H9 (cell line): Measurements from ENCODE around the gene OTULINL. TPM values are rescaled to one million over a fixed set of nuclear protein-coding genes. Genes with fewer than 3 reads are reported as not detected.

Source experiments
- DNase-seq: peaks from one replicate; pipeline ENCODE4 v3.0.0-alpha.2; 2017
- H2AFZ ChIP-seq: one replicate; pipeline ENCODE4 v1.6.1; 2013; ENCODE audit warnings: mild to moderate bottlenecking, low read length, control low read depth, moderate library complexity
- H2AK5ac ChIP-seq: 2 replicates; pipeline ENCODE4 v1.6.1; 2013; ENCODE audit warnings: low read length, control low read depth, mixed read lengths; ENCODE audit not compliant: insufficient read length
- H2BK120ac ChIP-seq: one replicate; pipeline ENCODE4 v1.6.1; 2013; ENCODE audit warnings: low read depth, mild to moderate bottlenecking, low read length, control low read depth, inconsistent platforms; ENCODE audit not compliant: poor library complexity, severe bottlenecking
- H2BK12ac ChIP-seq: 2 replicates; pipeline ENCODE4 v1.6.1; 2013; ENCODE audit warnings: low read length, control low read depth, mixed read lengths, low read depth; ENCODE audit not compliant: insufficient read length
- H2BK15ac ChIP-seq: 2 replicates; pipeline ENCODE4 v1.6.1; 2013; ENCODE audit warnings: low read depth, low read length, control low read depth
- H2BK20ac ChIP-seq: one replicate; pipeline ENCODE4 v1.6.1; 2013; ENCODE audit warnings: low read depth, mild to moderate bottlenecking, low read length, control low read depth, inconsistent platforms; ENCODE audit not compliant: poor library complexity, severe bottlenecking
- H2BK5ac ChIP-seq: 2 replicates; pipeline ENCODE4 v1.6.1; 2013; ENCODE audit warnings: low read length, control low read depth, mixed read lengths; ENCODE audit not compliant: insufficient read length
- H3K14ac ChIP-seq: 2 replicates; pipeline ENCODE4 v1.6.1; 2013; ENCODE audit warnings: low read length, control low read depth; ENCODE audit not compliant: insufficient read depth
- H3K18ac ChIP-seq: 2 replicates; pipeline ENCODE4 v1.6.1; 2013; ENCODE audit warnings: low read depth, mild to moderate bottlenecking, mixed read lengths, low read length, control low read depth; ENCODE audit not compliant: insufficient read length
- H3K23ac ChIP-seq: 2 replicates; pipeline ENCODE4 v1.6.1; 2013; ENCODE audit warnings: low read length, control low read depth, mixed read lengths, low read depth; ENCODE audit not compliant: insufficient read length
- H3K23me2 ChIP-seq: 2 replicates; pipeline ENCODE4 v1.6.1; 2013; ENCODE audit warnings: low read depth, mild to moderate bottlenecking, mixed read lengths, low read length, control low read depth; ENCODE audit not compliant: insufficient read length, poor library complexity, severe bottlenecking
- H3K27ac ChIP-seq: 2 replicates; pipeline ENCODE4 v1.5.1; 2013; ENCODE audit warnings: low read length, control low read depth, mixed read lengths, low read depth; ENCODE audit not compliant: insufficient read length
- H3K27me3 ChIP-seq: 2 replicates; pipeline ENCODE4 v1.6.1; 2013; ENCODE audit warnings: low read length, control low read depth, inconsistent platforms; ENCODE audit not compliant: insufficient read depth
- H3K4ac ChIP-seq: 2 replicates; pipeline ENCODE4 v1.6.1; 2013; ENCODE audit warnings: low read depth, mild to moderate bottlenecking, control low read depth, inconsistent platforms, low read length, moderate library complexity
- H3K4me1 ChIP-seq: 2 replicates; pipeline ENCODE4 v1.6.1; 2013; ENCODE audit warnings: low read length, control low read depth, inconsistent platforms; ENCODE audit not compliant: insufficient read depth
- H3K4me2 ChIP-seq: 2 replicates; pipeline ENCODE4 v1.6.1; 2013; ENCODE audit warnings: low read length, control low read depth, mixed read lengths; ENCODE audit not compliant: insufficient read length, insufficient read depth
- H3K56ac ChIP-seq: 2 replicates; pipeline ENCODE4 v1.6.1; 2013; ENCODE audit warnings: low read depth, mild to moderate bottlenecking, mixed read lengths, low read length, control low read depth; ENCODE audit not compliant: insufficient read length
- H3K79me1 ChIP-seq: 2 replicates; pipeline ENCODE4 v1.6.1; 2013; ENCODE audit warnings: low read depth, mild to moderate bottlenecking, moderate library complexity, low read length, control low read depth, inconsistent platforms; ENCODE audit not compliant: insufficient read depth, poor library complexity, severe bottlenecking
- H3K79me2 ChIP-seq: 2 replicates; pipeline ENCODE4 v1.6.1; 2013; ENCODE audit warnings: low read length, control low read depth, inconsistent platforms; ENCODE audit not compliant: insufficient read depth
- H3K9ac ChIP-seq: 2 replicates; pipeline ENCODE4 v1.6.1; 2013; ENCODE audit warnings: low read length, control low read depth, mixed read lengths; ENCODE audit not compliant: insufficient read length; ENCODE audit errors: extremely low read depth
- H3K9me3 ChIP-seq: one replicate; pipeline ENCODE4 v1.6.1; 2013; ENCODE audit warnings: low read depth, low read length, inconsistent platforms; ENCODE audit not compliant: control insufficient read depth
- H3T11ph ChIP-seq: one replicate; pipeline ENCODE4 v1.6.1; 2013; ENCODE audit warnings: mild to moderate bottlenecking, low read length, control low read depth, inconsistent platforms
- H4K20me1 ChIP-seq: one replicate; pipeline ENCODE4 v1.6.1; 2013; ENCODE audit not compliant: control insufficient read depth, insufficient read length, insufficient read depth
- H4K5ac ChIP-seq: 2 replicates; pipeline ENCODE4 v1.6.1; 2013; ENCODE audit warnings: low read depth, mild to moderate bottlenecking, mixed read lengths, low read length, control low read depth; ENCODE audit not compliant: insufficient read length
- H4K8ac ChIP-seq: replicated peaks from 2 replicates; pipeline ENCODE4 v1.6.1; 2013; ENCODE audit warnings: low read length, control low read depth, mixed read lengths, low read depth; ENCODE audit not compliant: insufficient read length
- H4K91ac ChIP-seq: 2 replicates; pipeline ENCODE4 v1.6.1; 2013; ENCODE audit warnings: low read depth, mild to moderate bottlenecking, moderate library complexity, mixed read lengths, low read length, control low read depth; ENCODE audit not compliant: insufficient read length
- H3K27ac Mint-ChIP-seq, 3 experiments: 2 replicates in 2 of 3; 3 replicates in 1 of 3; pipeline ENCODE4 v1.8.0; 2020 to 2021; ENCODE audit warnings: mixed read lengths in 3 of 3, mild to moderate bottlenecking in 1 of 3, moderate library complexity in 1 of 3
- H3K27me3 Mint-ChIP-seq: 2 replicates; pipeline ENCODE4 v1.8.0; 2021; ENCODE audit warnings: low read depth, mild to moderate bottlenecking, moderate library complexity, mixed read lengths
- H3K36me3 Mint-ChIP-seq, 3 experiments: 2 replicates in 2 of 3; 3 replicates in 1 of 3; pipeline ENCODE4 v1.8.0; 2020 to 2021; ENCODE audit warnings: low read depth in 3 of 3, mixed read lengths in 3 of 3; ENCODE audit not compliant: insufficient read depth in 1 of 3
- H3K4me1 Mint-ChIP-seq, 2 experiments: 2 replicates each; pipeline ENCODE4 v1.8.0; 2020; ENCODE audit warnings: mixed read lengths in 2 of 2
- H3K4me3 Mint-ChIP-seq, 2 experiments: 2 replicates in 1 of 2; 3 replicates in 1 of 2; pipeline ENCODE4 v1.8.0; 2020 to 2021; ENCODE audit warnings: mild to moderate bottlenecking in 2 of 2, mixed read lengths in 2 of 2, moderate library complexity in 1 of 2
- H3K9me3 Mint-ChIP-seq, 2 experiments: 2 replicates in 1 of 2; 3 replicates in 1 of 2; pipeline ENCODE4 v1.8.0; 2020; ENCODE audit warnings: mild to moderate bottlenecking in 2 of 2, mixed read lengths in 2 of 2, moderate library complexity in 1 of 2
- CTCF ChIP-seq: fragments of 200-600 bp; sonication (generic); conservative IDR thresholded peaks from 3 replicates; pipeline ENCODE4 v1.8.0; 2021; ENCODE audit warnings: antibody characterized with exemption, mild to moderate bottlenecking
- WGBS: extraction: QIAGEN DNeasy Blood & Tissue Kit; methylation state at CpG from one replicate; pipeline ENCODE4 v1.1.7; 2013; ENCODE audit warnings: missing lambda C conversion rate, low lambda C conversion rate, mixed read lengths; ENCODE audit not compliant: insufficient read length; ENCODE audit errors: extremely low coverage; 5-methylcytosine and 5-hydroxymethylcytosine counted together
- total RNA-seq: library from RNA; stranded (reverse); gene quantifications from 2 replicates; pipeline ENCODE4 v1.2.1, GENCODE V29; 2021

Gene OTULINL
- total RNA-seq, 1 experiment from 2014 or later: 7.5 TPM

GRCh38 chr5:14574096-14574495, 7.5 kb upstream of the OTULINL start:
- H3K23ac ChIP-seq: no peak overlapping the region
- no peak overlapping the region for H2AK5ac ChIP-seq
- H3K4me2 ChIP-seq: no peak overlapping the region
- H3K9ac ChIP-seq: no peak overlapping the region
- no peaks in the 10 kb centered on the region for H3K79me1 ChIP-seq
- peaks cover 3 to 5% of the 10 kb centered on the region in 2 experiments; a peak in 2 of 5 replicates for H3K9me3 Mint-ChIP-seq
- no peaks in the 10 kb centered on the region for H3K27me3 ChIP-seq
- no peak overlapping the region for H2BK15ac ChIP-seq
- no peak overlapping the region for H2BK20ac ChIP-seq
- H3K56ac ChIP-seq: no peak overlapping the region
- no peaks in the 10 kb centered on the region for H3K79me2 ChIP-seq
- H2BK120ac ChIP-seq: no peak overlapping the region
- DNase-seq: no peak
- H2AFZ ChIP-seq: no peak overlapping the region
- H4K20me1 ChIP-seq: no peaks in the 10 kb centered on the region
- H3K4me3 Mint-ChIP-seq: no peak overlapping the region
- H2BK12ac ChIP-seq: no peak overlapping the region
- H3T11ph ChIP-seq: no peak overlapping the region
- no peak overlapping the region for H3K14ac ChIP-seq
- H3K27ac ChIP-seq: no peak overlapping the region
- no peak overlapping the region for H4K91ac ChIP-seq
- H3K27me3 Mint-ChIP-seq: peaks cover 17% of the 10 kb centered on the region
- no CpG with 5 or more reads among the region's 3 CpGs for WGBS
- H3K23me2 ChIP-seq: no peaks in the 10 kb centered on the region
- no peak overlapping the region for H3K4ac ChIP-seq
- H3K27ac Mint-ChIP-seq: no peak overlapping the region
- no peak for TF ChIP-seq CTCF
- no peaks in the 10 kb centered on the region for H3K4me1 Mint-ChIP-seq
- no peak overlapping the region for H3K18ac ChIP-seq
- H3K4me1 ChIP-seq: no peaks in the 10 kb centered on the region
- H4K8ac ChIP-seq: no peak overlapping the region
- no peak overlapping the region for H2BK5ac ChIP-seq
- H4K5ac ChIP-seq: no peak overlapping the region
- no peaks in the 10 kb centered on the region for H3K9me3 ChIP-seq
- H3K36me3 Mint-ChIP-seq: no peaks in the 10 kb centered on the region; a peak in 1 of 7 replicates
